CD1c-positive myeloid dendritic cell (primary cell): ENCODE measurements around the gene DHX38.
A peak's percentile ranks its signal among the peaks of the same experiment; 100 is the strongest.

Experiments
- DNase-seq: peaks from one replicate; pipeline ENCODE4 v3.0.0-alpha.2; 2016; ENCODE audit errors: extremely low spot score

Gene DHX38

DNA sequence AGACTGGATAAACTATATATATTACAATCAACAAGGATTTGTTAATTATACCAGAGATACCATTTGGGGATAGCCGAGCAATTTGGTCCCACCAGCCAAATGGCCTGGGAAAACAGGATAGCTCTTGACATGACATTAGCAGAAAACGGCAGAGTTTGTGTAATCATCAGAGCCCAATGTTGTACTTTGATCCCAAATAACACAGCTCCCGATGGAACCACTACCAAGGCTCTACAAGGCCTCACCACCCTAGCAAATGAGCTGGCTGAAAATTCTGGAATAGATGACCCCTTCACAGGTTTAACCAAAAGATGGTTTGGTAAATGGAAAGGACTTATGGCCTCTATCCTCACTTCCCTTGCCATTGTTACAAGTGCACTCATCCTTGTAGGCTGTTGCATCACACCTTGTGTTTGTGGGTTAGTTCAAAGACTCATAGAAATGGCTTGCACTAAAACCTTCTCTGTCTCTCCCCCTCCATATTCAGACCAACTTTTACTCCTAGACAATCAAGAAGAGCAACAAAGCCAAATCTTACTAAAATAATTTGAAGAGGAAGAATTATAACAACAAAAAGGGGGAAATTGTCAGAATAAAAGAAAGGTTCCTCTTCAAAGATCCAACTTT is 9.8 kb upstream of the DHX38 start:
- DNase-seq, result no peak

GRCh38 chr16:72084445-72084844 is 9.2 kb upstream of the DHX38 start:
- DNase-seq, result no peak

DNA sequence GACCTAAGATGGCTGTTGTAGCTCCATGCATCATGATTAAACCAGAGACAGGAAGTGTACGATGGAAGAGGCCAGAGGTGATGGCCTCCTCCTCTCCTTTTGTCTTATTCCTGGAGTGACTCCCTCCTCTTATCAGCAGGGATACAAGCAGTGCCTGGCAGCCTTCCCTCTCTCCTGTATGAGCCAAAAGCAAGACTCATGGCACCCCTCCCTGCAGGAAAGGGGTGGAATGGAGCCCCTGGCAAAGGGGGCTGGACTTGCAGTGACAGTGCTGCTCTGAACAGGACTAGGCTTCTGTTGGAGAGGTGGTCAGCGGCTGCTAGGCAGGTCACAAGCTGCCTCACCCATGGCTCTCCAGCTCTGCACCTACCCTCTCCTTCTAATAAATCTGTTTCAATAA is 8.6 kb upstream of the DHX38 start:
- no peak for DNase-seq

DNA sequence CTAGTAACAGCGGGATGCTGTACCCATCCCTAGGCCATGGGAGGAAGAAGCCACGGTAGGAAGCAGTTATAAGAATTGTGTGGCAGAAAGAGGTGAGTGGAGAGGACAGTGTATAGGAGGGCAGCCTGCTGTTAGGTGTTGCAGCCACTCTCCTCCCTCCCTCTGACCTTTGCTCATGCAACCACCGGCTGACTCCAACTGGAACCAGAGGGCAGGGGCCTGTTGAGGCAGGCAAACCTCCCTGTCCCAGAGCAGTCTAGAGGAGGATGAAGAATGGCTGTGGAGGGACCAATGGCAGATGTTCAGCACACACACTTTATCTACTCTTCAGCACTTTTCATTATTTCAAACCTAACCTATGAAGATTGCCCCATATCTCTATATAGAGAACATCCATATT is 2.4 kb upstream of the DHX38 start:
- no peak for DNase-seq

GRCh38 chr16:72092832-72093447 is 707 bp upstream of the DHX38 start:
- DNase-seq, result peak; percentile 16

DNA sequence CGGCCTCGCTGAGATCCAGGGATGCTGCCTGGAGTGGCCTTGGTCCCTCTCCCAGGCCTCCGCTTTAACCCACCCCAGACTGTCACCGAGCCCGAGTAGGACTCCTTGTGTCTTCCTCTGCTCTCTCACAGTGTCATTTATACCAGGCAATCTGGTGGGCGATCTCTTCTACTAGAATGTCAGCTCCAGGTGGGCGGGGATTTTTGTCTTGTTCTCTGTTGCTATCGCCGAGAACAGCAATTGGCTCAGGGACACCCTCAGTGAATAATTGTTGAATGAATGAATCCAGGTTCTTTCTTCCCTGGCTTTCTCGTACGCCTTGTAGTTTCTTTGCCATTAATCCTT is 591 bp downstream of the DHX38 start:
- peak; percentile 54 for DNase-seq

- no peak for DNase-seq
Measured at GRCh38 chr16:72098936-72099335, 5.3 kb downstream of the DHX38 start.

DNA sequence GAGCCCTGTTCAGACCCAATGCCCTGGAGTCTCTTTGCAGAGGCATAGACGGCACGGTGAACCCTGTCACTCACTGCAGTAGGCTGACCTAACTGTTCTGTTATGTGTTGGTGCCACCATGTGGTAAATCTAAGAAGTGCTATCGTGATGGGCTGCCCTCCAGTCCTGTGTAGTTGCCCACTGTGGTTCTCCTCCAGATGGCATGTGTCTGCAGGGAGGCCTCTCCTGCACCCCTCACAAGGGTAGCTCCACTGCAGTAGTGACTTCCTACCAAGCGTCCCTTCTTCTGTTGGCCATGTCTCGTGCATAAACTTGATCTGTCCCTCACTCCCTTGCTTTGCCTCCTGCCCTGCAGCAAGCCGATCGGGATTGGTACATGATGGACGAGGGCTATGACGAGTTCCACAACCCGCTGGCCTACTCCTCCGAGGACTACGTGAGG is 5.8 kb downstream of the DHX38 start:
- peak; percentile 50 for DNase-seq

DNA sequence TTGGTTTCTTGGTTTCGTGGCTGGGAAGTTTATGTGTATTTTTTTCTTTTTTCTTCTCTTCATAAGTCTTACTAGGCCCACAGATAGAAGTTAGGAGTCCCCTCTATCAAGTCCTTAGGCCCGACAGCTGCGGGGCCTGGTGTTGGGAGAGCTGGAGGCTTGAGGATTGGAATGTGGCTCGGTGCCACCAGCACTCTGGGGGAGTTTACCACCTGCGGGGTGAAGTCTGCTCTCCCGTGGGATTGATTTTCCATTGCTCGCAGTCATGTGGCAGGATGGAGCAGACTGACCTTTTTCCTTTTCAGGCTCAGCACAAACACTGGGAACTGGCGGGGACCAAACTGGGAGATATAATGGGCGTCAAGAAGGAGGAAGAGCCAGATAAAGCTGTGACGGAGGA is 7.5 kb downstream of the DHX38 start:
- DNase-seq, result no peak

DNA sequence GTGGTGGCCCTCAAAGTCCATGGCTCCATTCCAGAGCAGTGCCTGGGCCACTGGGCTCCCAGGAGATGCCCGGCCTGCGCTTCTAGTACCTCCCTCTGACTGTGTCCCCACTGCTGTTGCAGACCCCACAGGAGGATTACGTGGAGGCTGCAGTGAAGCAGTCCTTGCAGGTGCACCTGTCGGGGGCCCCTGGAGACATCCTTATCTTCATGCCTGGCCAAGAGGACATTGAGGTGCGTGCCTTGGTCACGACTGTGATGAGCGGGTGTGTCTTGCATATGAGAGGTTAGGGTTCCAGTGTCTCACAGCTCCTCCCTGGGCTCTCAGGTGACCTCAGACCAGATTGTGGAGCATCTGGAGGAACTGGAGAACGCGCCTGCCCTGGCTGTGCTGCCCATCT is 11.3 kb downstream of the DHX38 start:
- DNase-seq, result no peak

DNA sequence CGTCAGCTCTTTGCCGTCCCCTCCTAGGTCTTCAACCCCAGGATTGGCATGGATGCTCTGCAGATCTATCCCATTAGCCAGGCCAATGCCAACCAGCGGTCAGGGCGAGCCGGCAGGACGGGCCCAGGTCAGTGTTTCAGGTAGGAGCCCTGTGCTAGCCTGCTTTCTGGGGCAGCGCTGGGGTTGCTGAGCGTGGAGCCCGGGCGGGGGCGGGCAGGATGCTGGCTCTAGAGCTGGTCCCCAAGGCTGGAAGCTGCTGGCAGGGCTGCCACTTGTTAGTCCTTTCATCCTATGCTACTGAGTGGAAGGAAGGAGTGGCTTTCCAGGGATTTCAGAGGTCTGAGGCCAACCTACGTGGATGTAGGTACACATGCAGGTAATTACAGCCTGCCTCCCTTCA is 12.3 kb downstream of the DHX38 start:
- no peak for DNase-seq

DNA sequence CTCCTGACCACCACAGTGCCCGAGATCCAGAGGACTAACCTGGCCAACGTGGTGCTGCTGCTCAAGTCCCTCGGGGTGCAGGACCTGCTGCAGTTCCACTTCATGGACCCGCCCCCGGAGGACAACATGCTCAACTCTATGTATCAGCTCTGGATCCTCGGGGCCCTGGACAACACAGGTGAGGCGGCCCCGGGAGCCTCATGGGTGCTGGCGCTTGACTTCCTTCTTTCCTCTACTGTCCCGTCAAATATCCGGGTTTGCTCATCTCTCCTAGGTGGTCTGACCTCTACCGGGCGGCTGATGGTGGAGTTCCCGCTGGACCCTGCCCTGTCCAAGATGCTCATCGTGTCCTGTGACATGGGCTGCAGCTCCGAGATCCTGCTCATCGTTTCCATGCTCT is 13.7 kb downstream of the DHX38 start:
- DNase-seq, result no peak

DNA sequence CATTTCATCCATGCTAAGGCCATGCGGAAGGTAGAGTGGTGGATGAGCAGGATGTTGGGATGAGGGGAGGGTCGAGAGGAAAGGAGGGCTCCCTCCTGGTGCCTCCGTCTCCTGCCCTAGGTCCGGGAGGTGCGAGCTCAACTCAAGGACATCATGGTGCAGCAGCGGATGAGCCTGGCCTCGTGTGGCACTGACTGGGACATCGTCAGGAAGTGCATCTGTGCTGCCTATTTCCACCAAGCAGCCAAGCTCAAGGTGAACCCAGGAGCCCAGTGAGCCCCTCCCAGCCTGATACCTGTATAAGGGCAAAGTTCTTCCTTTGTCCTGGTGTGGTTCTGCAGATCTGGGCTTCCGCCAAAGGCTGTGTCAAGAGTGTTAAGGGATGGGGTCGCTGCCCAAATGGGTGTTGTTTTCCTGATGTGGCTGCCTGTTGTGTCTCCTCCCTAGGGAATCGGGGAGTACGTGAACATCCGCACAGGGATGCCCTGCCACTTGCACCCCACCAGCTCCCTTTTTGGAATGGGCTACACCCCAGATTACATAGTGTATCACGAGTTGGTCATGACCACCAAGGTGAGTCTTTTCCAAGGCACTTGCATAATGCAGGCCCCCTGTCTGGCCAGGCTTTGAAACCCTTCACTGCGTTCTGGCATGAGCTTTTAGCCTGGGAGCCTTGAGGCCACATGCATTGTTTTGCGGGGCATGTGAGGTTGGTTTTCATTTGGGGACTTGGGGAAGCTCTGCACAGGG is 14.9 kb downstream of the DHX38 start:
- DNase-seq, result no peak

- DNase-seq, result no peak
Measured at GRCh38 chr16:72109300-72109699, 15.7 kb downstream of the DHX38 start.

DNA sequence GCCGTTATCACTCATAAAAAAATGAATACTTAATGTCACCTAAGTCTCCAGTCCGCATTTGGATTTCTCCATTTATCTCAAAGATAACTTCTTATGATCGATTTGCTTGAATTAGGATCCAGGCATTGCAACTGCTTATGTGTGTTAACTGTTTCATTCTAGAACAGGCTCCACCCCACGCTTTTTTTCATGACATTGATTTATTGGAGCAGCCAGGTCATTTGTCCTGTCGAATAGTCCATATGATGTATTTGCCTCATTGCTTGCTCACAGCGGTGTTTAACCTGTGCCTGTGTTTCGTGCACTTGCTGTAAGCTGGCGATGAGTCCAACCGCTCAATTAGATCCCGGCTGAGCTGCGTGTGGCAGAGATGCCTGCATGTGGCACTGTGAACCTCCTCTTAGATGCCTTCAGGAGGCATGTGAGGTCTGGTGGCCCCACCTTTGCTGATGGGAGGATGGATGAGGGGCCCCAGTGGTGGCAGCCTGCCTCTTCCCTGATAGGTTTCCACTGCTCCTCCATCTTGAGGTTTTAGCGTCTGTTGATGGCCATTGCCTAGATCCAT is 16.4 kb downstream of the DHX38 start:
- DNase-seq, result no peak

GRCh38 chr16:72110662-72111615 is 17.3 kb downstream of the DHX38 start:
- DNase-seq, result no peak

- DNase-seq, result no peak
Measured at GRCh38 chr16:72111657-72112451, 18.2 kb downstream of the DHX38 start.

GRCh38 chr16:72112452-72112792 is 18.8 kb downstream of the DHX38 start:
- no peak for DNase-seq

DNA sequence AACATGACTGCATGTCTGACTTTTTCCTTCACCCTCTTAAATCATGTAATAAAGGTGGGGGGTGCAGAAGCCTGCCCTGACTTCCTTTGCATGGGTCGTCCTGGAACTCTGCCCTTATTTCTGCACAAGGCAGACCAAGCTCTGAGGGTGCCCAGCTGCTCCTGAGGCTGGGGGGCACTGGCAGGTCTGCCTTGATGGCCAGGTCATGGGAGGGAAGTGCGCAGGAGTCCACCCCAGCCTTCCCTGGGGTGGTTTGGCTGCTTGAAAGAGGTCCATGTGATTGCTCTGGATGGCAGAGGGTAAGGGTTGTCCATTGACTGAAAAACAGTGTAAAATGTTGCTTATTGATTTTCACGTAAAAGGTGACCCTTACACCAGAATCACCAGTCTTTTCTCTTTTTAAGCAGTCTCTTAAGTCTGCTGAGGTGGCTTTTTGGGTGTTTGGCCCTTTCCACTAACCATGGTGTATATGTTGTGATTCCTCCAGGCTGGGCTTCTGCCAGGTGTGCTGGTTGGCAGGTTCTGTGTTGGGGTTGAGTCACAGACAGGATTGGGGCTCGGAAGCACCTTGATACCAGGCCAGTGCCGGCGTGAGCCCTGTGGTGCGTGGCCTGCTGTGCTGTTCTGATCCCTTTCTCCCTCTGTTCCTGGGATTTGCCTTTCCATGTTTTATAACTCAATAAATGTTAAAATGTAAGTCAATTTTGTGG is 19.4 kb downstream of the DHX38 start:
- no peak for DNase-seq

- no peak for DNase-seq
Measured at GRCh38 chr16:72113616-72113945, 19.9 kb downstream of the DHX38 start.

DNA sequence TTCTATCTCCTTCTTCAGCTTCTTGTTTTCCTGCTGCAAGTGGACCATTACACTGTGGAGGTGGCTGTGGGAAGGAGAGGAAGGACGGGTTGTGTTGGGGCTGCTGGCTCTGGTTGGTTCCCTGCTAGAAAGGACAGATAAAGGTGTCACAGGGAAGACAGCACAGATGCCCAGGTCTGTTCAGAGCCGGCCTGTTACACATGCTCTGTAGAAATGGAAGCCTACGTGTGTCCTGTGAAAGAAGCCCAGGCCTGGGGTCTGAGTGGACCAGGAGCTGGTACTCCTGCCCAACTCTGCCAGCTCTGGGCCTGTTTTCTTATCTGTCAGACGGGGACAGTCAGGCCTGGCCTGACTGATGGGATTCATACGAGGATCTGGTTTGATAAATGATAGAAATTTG is 26.4 kb downstream of the DHX38 start:
- DNase-seq, result no peak
